Panc1 (cell line): ENCODE measurements around the gene RLN3. TPM values are rescaled to one million over a fixed set of nuclear protein-coding genes. Genes with fewer than 3 reads are reported as not detected.

Source experiments
- ATAC-seq: fragments of 200-7000 bp; cut with Tn5 transposase; 2 replicates; pipeline ENCODE4 v1.9.1; 2020; ENCODE audit warnings: mild to moderate bottlenecking, moderate library complexity
- BruUV-seq: library from RNA; stranded (reverse); fragments of 400-500 nt; replicated peaks from 2 replicates; lab custom pipeline; 2021; lab: Mats Ljungman, UMichigan
- CTCF ChIA-PET: fragments of 300-600 bp; sonication (Branson Sonifier 250); formaldehyde crosslinking; loops from one replicate; lab custom pipeline; 2022; ENCODE audit warnings: antibody characterized with exemption; lab: Charles Lee
- POLR2A ChIA-PET: fragments of 300-600 bp; sonication (Branson Sonifier 250); formaldehyde crosslinking; loops from one replicate; lab custom pipeline; 2022; ENCODE audit warnings: antibody characterized with exemption; lab: Charles Lee
- DNase-seq: peaks from one replicate; pipeline ENCODE4 v3.0.0-alpha.2; 2010; ENCODE audit warnings: low read depth, low spot score
- H3K27ac ChIP-seq: 2 replicates; pipeline ENCODE4 v1.5.1; 2011; ENCODE audit warnings: mild to moderate bottlenecking, low read length, inconsistent platforms
- H3K27me3 ChIP-seq: fragments of 200-500 bp; sonication (Bioruptor generic); 2 replicates; pipeline ENCODE4 v1.6.0; 2014; ENCODE audit warnings: low read length, inconsistent platforms; ENCODE audit not compliant: control insufficient read depth, insufficient read depth
- H3K36me3 ChIP-seq: fragments of 200-500 bp; sonication (Bioruptor generic); 2 replicates; pipeline ENCODE4 v1.5.1; 2014; ENCODE audit warnings: inconsistent platforms, mild to moderate bottlenecking, low read length, moderate library complexity; ENCODE audit not compliant: control insufficient read depth, insufficient read depth
- H3K4me1 ChIP-seq: 2 replicates; pipeline ENCODE4 v1.5.1; 2011; ENCODE audit warnings: inconsistent platforms, mild to moderate bottlenecking, low read length, moderate library complexity; ENCODE audit not compliant: control insufficient read depth, insufficient read depth
- H3K4me3 ChIP-seq, 2 experiments: 2 replicates each; pipeline ENCODE4 v1.5.1; 2011 to 2012; ENCODE audit warnings: low read depth in 2 of 2, low read length in 2 of 2, mild to moderate bottlenecking in 2 of 2, inconsistent platforms in 1 of 2, moderate library complexity in 1 of 2
- H3K9me3 ChIP-seq: fragments of 200-500 bp; sonication (Bioruptor generic); 2 replicates; pipeline ENCODE4 v1.5.1; 2014; ENCODE audit warnings: low read depth, mild to moderate bottlenecking, inconsistent platforms, low read length, moderate library complexity; ENCODE audit not compliant: control insufficient read depth, insufficient read depth
- POLR2AphosphoS5 ChIP-seq: IDR thresholded peaks from 2 replicates; pipeline ENCODE4 v1.6.1; 2012; ENCODE audit warnings: mild to moderate bottlenecking, low read depth, low read length, moderate library complexity
- SIN3A ChIP-seq: IDR thresholded peaks from 2 replicates; pipeline ENCODE4 v1.6.1; 2012; ENCODE audit warnings: low read depth, mild to moderate bottlenecking, low read length, moderate library complexity, borderline replicate concordance; ENCODE audit not compliant: insufficient read depth
- TCF7L2 ChIP-seq: IDR thresholded peaks from 2 replicates; pipeline ENCODE4 v1.6.1; 2011; ENCODE audit warnings: mild to moderate bottlenecking, low read depth, low read length, inconsistent platforms
- in situ Hi-C: cut with HindIII; loops from 2 replicates; pipeline ENCODE4 v1.10.0; 2016; ENCODE audit warnings: low sequenced_read_pairs, low pct_unique_long_range_greater_than_20kb
- intact Hi-C: fragments of 100-400 bp; cut with micrococcal nuclease; formaldehyde crosslinking; loops from one replicate; pipeline ENCODE4 v1.10.0; 2022; ENCODE audit not compliant: unreplicated experiment
- total RNA-seq: library from RNA; stranded (reverse); gene quantifications from one replicate; pipeline ENCODE4 v1.2.1, GENCODE V29; 2021; ENCODE audit not compliant: unreplicated experiment
- TF ChIP-seq, protein P1 (sequence below): fragments of 450-650 bp; IDR thresholded peaks from 2 replicates; pipeline ENCODE4 v1.5.1; 2017; ENCODE audit warnings: mild to moderate bottlenecking
- TF ChIP-seq, protein P2 (sequence below), 2 experiments: IDR thresholded peaks; 2 replicates each; pipeline ENCODE4 v1.6.1; 2011 to 2012; ENCODE audit warnings: low read depth in 2 of 2, control low read depth in 1 of 2, low read length in 1 of 2, mild to moderate bottlenecking in 1 of 2, moderate library complexity in 1 of 2; ENCODE audit not compliant: insufficient read depth in 1 of 2

The RLN3 gene
- total RNA-seq, 1 experiment from 2014 or later: not detected

DNA sequence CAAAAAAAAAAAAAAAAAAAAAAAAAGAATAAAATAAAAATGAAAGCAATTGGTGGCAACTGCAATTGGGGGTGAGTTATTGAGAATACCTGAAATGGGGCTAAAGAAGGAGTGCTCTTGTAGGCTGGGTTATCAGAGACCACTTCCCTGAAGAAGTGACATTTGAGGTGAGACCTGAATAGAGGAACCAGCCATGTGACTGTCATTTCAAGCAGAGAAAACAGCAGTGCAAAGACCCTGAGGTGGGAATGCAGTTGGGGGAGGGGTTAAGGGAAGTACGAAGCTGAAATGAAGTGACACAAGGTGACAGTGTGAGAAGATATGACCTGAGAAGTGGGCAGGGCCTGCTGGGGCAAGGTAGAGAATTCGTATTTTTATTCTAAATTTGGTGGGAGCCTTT, 38.2 kb downstream of the RLN3 start:
- BruUV-seq: no TSS peak
- H3K27me3 ChIP-seq: no peaks in the 10 kb centered on the region
- no peak overlapping the region for H3K27ac ChIP-seq
- no peak for TF ChIP-seq SIN3A
- TF ChIP-seq, protein P1, sequence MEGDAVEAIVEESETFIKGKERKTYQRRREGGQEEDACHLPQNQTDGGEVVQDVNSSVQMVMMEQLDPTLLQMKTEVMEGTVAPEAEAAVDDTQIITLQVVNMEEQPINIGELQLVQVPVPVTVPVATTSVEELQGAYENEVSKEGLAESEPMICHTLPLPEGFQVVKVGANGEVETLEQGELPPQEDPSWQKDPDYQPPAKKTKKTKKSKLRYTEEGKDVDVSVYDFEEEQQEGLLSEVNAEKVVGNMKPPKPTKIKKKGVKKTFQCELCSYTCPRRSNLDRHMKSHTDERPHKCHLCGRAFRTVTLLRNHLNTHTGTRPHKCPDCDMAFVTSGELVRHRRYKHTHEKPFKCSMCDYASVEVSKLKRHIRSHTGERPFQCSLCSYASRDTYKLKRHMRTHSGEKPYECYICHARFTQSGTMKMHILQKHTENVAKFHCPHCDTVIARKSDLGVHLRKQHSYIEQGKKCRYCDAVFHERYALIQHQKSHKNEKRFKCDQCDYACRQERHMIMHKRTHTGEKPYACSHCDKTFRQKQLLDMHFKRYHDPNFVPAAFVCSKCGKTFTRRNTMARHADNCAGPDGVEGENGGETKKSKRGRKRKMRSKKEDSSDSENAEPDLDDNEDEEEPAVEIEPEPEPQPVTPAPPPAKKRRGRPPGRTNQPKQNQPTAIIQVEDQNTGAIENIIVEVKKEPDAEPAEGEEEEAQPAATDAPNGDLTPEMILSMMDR: no peak
- TF ChIP-seq POLR2AphosphoS5: no peak
- TF ChIP-seq TCF7L2: no peak
- TF ChIP-seq, protein P2, sequence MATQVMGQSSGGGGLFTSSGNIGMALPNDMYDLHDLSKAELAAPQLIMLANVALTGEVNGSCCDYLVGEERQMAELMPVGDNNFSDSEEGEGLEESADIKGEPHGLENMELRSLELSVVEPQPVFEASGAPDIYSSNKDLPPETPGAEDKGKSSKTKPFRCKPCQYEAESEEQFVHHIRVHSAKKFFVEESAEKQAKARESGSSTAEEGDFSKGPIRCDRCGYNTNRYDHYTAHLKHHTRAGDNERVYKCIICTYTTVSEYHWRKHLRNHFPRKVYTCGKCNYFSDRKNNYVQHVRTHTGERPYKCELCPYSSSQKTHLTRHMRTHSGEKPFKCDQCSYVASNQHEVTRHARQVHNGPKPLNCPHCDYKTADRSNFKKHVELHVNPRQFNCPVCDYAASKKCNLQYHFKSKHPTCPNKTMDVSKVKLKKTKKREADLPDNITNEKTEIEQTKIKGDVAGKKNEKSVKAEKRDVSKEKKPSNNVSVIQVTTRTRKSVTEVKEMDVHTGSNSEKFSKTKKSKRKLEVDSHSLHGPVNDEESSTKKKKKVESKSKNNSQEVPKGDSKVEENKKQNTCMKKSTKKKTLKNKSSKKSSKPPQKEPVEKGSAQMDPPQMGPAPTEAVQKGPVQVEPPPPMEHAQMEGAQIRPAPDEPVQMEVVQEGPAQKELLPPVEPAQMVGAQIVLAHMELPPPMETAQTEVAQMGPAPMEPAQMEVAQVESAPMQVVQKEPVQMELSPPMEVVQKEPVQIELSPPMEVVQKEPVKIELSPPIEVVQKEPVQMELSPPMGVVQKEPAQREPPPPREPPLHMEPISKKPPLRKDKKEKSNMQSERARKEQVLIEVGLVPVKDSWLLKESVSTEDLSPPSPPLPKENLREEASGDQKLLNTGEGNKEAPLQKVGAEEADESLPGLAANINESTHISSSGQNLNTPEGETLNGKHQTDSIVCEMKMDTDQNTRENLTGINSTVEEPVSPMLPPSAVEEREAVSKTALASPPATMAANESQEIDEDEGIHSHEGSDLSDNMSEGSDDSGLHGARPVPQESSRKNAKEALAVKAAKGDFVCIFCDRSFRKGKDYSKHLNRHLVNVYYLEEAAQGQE (IDR thresholded peaks at IDR 0.05; ENCODE audit: insufficient read depth in 1 of 2, low read depth in 2 of 2, low read length in 1 of 2): no peak
- no peak overlapping the region for H3K4me3 ChIP-seq
- POLR2A ChIA-PET: no interaction called here
- CTCF ChIA-PET: no interaction called here
- no peaks in the 10 kb centered on the region for H3K4me1 ChIP-seq
- DNase-seq: no peak
- H3K36me3 ChIP-seq: no peaks in the 10 kb centered on the region
- intact Hi-C loops: no loop called here
- H3K9me3 ChIP-seq: no peaks in the 10 kb centered on the region
- ATAC-seq: no peak
- in situ Hi-C loops: no loop called here

DNA sequence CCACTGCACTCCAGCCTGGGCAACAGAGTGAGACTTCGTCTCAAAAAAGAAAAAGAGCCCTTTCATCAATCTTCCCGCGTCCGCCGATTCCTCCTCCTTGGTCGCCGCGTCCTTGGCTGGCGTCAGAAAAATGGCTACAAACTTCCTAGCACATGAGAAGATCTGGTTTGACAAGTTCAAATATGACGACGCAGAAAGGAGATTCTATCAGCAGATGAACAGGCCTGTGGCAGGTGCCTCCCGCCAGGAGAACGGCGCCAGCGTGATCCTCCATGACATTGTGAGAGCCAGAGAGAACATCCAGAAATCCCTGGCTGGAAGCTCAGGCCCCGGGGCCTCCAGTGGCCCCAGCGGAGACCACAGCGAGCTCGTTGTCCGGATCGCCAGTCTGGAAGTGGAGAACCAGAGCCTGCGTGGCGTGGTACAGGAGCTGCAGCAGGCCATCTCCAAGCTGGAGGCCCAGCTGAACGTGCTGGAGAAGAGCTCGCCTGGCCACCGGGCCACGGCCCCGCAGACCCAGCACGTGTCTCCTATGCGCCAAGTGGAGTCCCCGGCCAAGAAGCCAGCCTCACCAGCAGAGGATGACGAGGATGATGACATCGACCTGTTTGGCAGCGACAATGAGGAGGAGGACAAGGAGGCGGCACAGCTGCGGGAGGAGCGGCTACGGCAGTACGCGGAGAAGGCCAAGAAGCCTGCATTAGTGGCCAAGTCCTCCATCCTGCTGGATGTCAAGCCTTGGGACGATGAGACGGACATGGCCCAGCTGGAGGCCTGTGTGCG, 42.5 kb downstream of the RLN3 start:
- Histone ChIP-seq H3K4me3 (no peak overlapping the region), H3K4me1 (no peaks in the 10 kb centered on the region), H3K27me3 (no peaks in the 10 kb centered on the region), H3K27ac (no peak overlapping the region), H3K36me3 (no peaks in the 10 kb centered on the region; the same call in 1 of the 2 replicates), H3K9me3 (no peaks in the 10 kb centered on the region)
- BruUV-seq: no TSS peak
- intact Hi-C loops (no loop called here), in situ Hi-C loops (no loop called here)
- TF ChIP-seq POLR2AphosphoS5: no peak
- POLR2A ChIA-PET: interaction anchor here (0.6 kb wide), 1 partner anchor 61 kb away, joined by 5 read pairs; no protein-coding TSS in a partner anchor
- CTCF ChIA-PET: interaction anchor here (0.6 kb wide), 1 partner anchor 10 kb away, joined by 3 read pairs; no protein-coding TSS in a partner anchor
- DNase-seq (no peak), ATAC-seq (no peak)
